Measurements from ENCODE around the gene MORN1.

The MORN1 gene

GRCh38 chr1:2356911-2357845, 34.2 kb downstream of the MORN1 start:
- TF ChIP-seq, protein P1, sequence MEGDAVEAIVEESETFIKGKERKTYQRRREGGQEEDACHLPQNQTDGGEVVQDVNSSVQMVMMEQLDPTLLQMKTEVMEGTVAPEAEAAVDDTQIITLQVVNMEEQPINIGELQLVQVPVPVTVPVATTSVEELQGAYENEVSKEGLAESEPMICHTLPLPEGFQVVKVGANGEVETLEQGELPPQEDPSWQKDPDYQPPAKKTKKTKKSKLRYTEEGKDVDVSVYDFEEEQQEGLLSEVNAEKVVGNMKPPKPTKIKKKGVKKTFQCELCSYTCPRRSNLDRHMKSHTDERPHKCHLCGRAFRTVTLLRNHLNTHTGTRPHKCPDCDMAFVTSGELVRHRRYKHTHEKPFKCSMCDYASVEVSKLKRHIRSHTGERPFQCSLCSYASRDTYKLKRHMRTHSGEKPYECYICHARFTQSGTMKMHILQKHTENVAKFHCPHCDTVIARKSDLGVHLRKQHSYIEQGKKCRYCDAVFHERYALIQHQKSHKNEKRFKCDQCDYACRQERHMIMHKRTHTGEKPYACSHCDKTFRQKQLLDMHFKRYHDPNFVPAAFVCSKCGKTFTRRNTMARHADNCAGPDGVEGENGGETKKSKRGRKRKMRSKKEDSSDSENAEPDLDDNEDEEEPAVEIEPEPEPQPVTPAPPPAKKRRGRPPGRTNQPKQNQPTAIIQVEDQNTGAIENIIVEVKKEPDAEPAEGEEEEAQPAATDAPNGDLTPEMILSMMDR (IDR thresholded peaks at IDR 0.05; ENCODE audit: low read depth, low read length), result no peak
- H3K4me3 ChIP-seq (ENCODE audit: low read depth, low read length), result no peak overlapping the region

DNA sequence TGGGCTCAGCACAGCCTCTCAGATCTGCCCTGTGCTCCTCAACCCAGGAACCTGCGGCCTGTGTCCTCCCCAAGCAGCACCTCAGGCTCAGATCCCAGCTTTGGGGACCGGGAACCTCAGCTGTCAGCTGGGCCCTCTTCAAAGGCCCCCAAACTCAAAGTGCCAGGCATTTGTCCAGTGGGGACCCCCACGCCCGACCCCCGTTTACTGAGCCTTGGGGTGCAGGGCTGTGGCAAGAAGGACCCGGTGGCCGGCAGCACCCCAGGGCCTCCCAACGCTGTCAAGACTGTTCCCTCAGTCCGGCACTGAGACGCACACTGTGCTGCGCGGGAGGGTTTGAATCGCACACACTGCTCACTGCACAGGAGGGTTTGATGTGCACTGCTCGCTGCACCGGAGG, 35.0 kb downstream of the MORN1 start:
- no peak overlapping the region for H3K4me3 ChIP-seq (ENCODE audit: low read depth, low read length)
- TF ChIP-seq, protein P1 (IDR thresholded peaks at IDR 0.05; ENCODE audit: low read depth, low read length), result no peak

GRCh38 chr1:2355373-2356261, 35.7 kb downstream of the MORN1 start:
- TF ChIP-seq, protein P1 (IDR thresholded peaks at IDR 0.05; ENCODE audit: low read depth, low read length), result no peak
- H3K4me3 ChIP-seq (ENCODE audit: low read depth, low read length), result no peak overlapping the region

DNA sequence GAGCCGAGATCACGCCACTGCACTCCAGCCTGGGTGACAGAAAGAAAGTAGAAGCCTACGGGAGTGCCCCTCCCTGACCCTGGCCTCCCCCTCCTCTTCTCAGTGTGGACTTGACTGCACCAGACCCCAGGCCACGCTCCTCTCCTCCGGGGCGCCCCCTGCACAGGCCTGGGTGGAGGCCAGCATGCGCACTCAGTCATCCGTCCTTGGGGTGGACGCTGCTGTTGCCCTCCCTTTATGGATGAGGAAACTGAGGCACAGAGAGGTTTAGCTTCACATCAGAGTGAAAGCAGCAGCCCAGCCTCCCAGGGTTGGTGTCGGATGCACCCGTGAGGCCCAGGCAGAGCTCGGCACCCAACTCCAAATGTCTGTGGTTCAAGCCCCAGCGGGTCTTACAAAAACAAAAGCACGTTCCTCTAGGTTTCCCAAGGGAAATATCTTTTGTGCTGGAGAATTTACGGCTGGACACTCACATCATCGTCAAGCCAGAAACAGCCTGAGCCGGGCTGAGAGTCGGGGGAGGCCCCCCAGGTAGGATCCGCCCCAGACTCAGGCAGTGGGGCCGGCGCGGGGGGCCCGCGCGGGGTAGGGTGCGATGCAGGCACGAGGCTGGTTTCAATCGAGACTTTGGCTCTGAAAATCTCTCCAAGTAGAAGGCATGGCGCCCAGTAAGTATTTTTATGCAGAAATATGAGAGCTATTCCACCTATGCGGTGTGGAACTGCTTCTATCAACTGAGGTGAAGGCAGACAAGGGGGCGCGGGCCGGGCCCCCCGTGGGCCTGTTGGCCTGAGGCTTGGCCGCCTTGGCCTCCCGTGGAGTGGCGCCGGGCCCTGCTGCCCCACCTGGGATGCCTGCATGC, 36.6 kb downstream of the MORN1 start:
- TF ChIP-seq, protein P1 (IDR thresholded peaks at IDR 0.05; ENCODE audit: low read depth, low read length), result no peak

DNA sequence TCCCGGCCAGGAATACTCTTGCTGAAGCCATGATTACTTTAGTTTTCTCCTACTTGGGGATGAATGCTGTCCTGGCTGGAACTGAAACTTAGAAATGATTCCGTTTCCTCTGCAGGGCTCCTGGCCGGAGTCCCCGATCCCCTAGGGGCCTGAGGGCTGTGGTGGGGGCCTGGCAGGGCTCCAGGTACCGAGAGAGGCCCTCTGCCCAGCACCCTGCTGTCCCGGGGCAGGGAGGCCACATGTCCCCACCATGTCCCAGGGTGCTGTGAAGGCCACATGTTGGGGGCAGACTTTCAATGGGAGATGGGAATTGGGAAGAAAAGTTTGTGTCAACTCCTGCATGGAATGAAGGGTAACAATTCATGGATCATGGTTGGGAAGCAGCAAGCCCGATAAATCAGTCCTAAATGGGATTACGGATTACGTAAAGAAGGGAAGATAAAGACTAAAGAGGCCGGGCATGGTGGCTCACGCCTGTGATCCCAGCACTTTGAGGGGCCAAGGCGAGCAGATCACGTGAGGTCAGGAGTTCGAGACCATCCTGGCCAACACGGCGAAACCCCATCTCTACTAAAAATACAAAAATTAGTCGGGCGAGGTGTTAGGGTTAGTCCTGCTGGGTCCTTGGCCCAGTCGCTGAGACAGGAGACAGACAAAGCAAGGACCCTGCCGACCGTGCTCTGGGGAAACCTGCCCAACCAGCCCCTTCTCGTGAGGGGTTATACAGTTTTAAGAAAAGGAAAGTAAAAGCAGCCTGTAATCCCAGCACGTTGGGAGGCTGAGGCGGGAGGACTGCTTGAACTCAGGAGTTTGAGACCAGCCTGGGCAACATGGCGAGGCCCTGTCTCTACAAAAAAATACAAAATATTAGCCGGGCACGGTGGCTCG, 37.6 kb downstream of the MORN1 start:
- TF ChIP-seq, protein P1 (IDR thresholded peaks at IDR 0.05; ENCODE audit: low read depth, low read length), result no peak
- no peak overlapping the region for H3K4me3 ChIP-seq (ENCODE audit: low read depth, low read length)

More for the DNA sequence above, 36.6 kb downstream of the MORN1 start:
- no peak overlapping the region for H3K4me3 ChIP-seq (ENCODE audit: low read depth, low read length)
